ENCODE data around the gene IGSF8.

DNA sequence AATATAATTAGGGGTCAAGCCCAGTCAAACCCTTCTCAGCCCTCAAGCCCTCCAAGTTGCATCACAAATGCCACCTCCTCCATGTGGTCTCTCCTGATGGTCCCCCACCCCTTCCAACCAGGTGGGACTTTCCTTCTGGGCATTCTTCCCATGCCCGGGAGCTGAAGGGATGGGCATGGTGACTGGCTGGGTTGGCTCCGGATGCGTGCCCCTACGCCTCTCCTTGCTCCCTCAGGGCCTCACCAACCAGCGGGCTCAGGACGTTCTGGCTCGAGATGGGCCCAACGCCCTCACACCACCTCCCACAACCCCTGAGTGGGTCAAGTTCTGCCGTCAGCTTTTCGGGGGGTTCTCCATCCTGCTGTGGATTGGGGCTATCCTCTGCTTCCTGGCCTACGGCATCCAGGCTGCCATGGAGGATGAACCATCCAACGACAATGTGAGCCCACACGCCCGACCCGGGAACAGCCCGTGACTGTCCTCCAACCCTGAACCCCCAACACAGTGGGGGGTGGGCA, 24.6 kb upstream of the IGSF8 start:
- TF ChIP-seq EZH2 (IDR thresholded peaks at IDR 0.05; ENCODE audit: low read depth, low read length, severe bottlenecking) = no peak
- TF ChIP-seq, protein P1, sequence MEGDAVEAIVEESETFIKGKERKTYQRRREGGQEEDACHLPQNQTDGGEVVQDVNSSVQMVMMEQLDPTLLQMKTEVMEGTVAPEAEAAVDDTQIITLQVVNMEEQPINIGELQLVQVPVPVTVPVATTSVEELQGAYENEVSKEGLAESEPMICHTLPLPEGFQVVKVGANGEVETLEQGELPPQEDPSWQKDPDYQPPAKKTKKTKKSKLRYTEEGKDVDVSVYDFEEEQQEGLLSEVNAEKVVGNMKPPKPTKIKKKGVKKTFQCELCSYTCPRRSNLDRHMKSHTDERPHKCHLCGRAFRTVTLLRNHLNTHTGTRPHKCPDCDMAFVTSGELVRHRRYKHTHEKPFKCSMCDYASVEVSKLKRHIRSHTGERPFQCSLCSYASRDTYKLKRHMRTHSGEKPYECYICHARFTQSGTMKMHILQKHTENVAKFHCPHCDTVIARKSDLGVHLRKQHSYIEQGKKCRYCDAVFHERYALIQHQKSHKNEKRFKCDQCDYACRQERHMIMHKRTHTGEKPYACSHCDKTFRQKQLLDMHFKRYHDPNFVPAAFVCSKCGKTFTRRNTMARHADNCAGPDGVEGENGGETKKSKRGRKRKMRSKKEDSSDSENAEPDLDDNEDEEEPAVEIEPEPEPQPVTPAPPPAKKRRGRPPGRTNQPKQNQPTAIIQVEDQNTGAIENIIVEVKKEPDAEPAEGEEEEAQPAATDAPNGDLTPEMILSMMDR (IDR thresholded peaks at IDR 0.05; ENCODE audit: control extremely low read depth in 1 of 3, insufficient read depth in 1 of 3, low read depth in 1 of 3, low read length in 3 of 3) = no peak
- no peak for TF ChIP-seq BRCA1 (IDR thresholded peaks at IDR 0.05; ENCODE audit: low read depth, low read length)
- TF ChIP-seq RAD21 (IDR thresholded peaks at IDR 0.05 in 1 of 2, conservative IDR thresholded peaks at IDR 0.05 in 1 of 2; ENCODE audit: low read depth in 2 of 2, low read length in 2 of 2) = no peak
- TF ChIP-seq TEAD4 (IDR thresholded peaks at IDR 0.05; ENCODE audit: low read depth, low read length) = no peak
- TF ChIP-seq POLR2AphosphoS5 (IDR thresholded peaks at IDR 0.05; ENCODE audit: low read depth, low read length) = no peak
- TF ChIP-seq EP300 (IDR thresholded peaks at IDR 0.05; ENCODE audit: borderline replicate concordance in 1 of 2, low read depth in 2 of 2, low read length in 2 of 2) = no peak
- TF ChIP-seq POLR2A (IDR thresholded peaks at IDR 0.05; ENCODE audit: control extremely low read depth in 1 of 2, low read depth in 2 of 2, low read length in 2 of 2) = no peak
- no peak for TF ChIP-seq RFX5 (IDR thresholded peaks at IDR 0.05; ENCODE audit: borderline replicate concordance, low read depth, low read length)
- no peak for TF ChIP-seq JUND (IDR thresholded peaks at IDR 0.05; ENCODE audit: low read length)
- no peak for TF ChIP-seq ZNF274 (IDR thresholded peaks at IDR 0.05; ENCODE audit: borderline replicate concordance, extremely low read depth, low read length)

Data from H1 (cell line).